Vagina (tissue), 2 donors: Measurements from ENCODE around the gene HERC4.

Experiments used
- CTCF ChIP-seq, 3 experiments: fragments of 450-650 bp in 2 of 3; fragments of 200-600 bp in 1 of 3; sonication (generic) in 1 of 3; IDR thresholded peaks; one replicate each; pipeline ENCODE4 v1.5.1; 2017 to 2019; ENCODE audit warnings: antibody characterized with exemption in 3 of 3, mild to moderate bottlenecking in 2 of 3, moderate library complexity in 2 of 3
- POLR2A ChIP-seq, 2 donors: fragments of 450-650 bp; IDR thresholded peaks; one replicate each; pipeline ENCODE4 v1.6.1; 2017; ENCODE audit warnings: antibody characterized with exemption in 2 of 2, mild to moderate bottlenecking in 2 of 2, moderate library complexity in 2 of 2

- TF ChIP-seq POLR2A (IDR thresholded peaks at IDR 0.05) = no peak
- TF ChIP-seq CTCF (IDR thresholded peaks at IDR 0.05) = no peak
Measured at GRCh38 chr10:68088740-68089139, 13.7 kb upstream of the HERC4 start.
